Inflammatory macrophage treated with lipopolysaccharide for 1 hour (primary cell): ENCODE results near the gene NPIPB6.
A peak's percentile ranks its signal among the peaks of the same experiment; 100 is the strongest.
"Not testable (repeated sequence)": the region's sequence is repeated elsewhere in the genome, so short reads cannot be mapped to it uniquely, and the experiment has no call there.

Source experiments
- DNase-seq, 2 donors: peaks; one replicate each; pipeline ENCODE4 v3.0.0-alpha.2; 2020 to 2022

The NPIPB6 gene

DNA sequence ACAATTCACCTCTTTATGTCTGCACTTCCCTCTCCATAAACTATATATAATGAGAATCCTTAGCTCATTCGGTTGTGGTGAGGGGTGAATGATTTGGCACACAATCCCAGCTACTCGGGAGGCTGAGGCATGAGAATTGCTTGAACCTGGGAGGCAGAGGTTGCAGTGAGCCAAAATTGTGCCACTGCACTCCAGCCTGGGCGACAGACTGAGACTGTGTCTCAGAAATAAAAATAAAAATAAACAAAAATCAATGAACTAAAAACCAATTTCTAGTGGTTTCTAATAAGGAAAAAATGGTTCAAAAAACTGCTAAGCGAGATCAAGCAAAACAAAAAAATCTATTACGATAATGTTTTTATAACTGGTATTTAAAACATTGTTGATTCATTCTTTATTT, at the start of gene NPIPB6:
Gene NPIPB6, minus strand, starts transcription at position 101 of the 400 bp plus-strand sequence. CDS start 686 bp downstream, outside the sequence.
- DNase-seq = not testable (repeated sequence)

GRCh38 chr16:28403220-28404072, 40.1 kb upstream of the NPIPB6 start, which contains the start of gene EIF3CL:
Gene EIF3CL, minus strand, starts transcription at chr16:28403841. Its CDS starts 223 bp downstream, at chr16:28403618.
- not testable (repeated sequence) for DNase-seq

- DNase-seq = not testable (repeated sequence)
These were observed 28.7 kb upstream of the NPIPB6 start for GRCh38 chr16:28392054-28392453.

DNA sequence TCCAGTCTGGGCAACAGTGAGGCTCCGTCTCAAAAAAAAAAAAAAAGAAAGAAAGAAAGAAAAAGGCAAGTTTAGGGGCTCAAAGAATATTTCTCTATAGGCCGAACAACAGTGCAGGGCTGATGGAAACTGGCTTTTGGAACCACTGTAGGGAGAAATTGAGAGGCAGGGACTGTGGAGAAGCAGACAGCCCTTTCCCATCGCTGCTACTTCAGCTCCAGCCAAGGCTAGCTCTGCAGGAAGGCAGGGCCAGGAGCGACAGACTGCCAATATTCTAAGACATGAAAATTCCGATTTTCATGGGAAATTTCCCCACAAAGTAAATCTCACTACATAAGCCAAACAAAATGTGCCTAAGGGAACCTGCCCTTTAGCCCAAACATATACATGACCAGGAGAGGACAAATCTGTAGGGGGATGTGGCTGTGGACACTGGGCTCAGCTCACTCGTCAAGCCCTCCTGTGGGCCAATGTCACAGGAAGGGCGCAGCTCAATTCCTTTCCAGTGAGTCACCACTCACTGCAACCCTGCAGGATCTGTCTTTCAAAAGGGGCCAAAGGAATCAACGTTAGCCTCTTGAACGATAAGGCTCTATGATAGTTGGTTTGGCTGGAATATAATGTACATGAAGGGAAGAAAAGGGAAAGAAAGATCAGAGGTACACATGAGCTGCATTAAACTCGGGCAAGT, 19.0 kb upstream of the NPIPB6 start:
- not testable (repeated sequence) for DNase-seq

GRCh38 chr16:28377822-28378221, 14.5 kb upstream of the NPIPB6 start:
- not testable (repeated sequence) for DNase-seq

GRCh38 chr16:28377108-28377625, 13.9 kb upstream of the NPIPB6 start:
- not testable (repeated sequence) for DNase-seq

DNA sequence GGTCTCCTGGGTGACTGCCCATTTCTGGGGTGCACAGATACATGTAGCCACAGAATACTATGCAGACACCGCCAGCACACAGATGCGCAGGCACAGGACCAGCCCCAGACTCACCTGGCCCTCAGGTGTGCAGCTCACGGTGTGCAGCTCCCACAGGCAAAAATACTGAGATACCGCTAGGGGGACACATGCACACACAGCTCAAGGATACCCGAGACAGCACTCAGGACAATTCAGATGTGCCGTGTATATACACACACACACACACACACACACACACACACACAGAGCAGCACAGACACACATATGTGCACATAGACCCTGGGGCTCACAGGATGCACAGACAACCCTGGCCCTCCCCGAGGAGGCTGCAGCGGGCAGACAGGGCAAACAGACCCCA, 11.8 kb upstream of the NPIPB6 start:
- DNase-seq = not testable (repeated sequence)

DNA sequence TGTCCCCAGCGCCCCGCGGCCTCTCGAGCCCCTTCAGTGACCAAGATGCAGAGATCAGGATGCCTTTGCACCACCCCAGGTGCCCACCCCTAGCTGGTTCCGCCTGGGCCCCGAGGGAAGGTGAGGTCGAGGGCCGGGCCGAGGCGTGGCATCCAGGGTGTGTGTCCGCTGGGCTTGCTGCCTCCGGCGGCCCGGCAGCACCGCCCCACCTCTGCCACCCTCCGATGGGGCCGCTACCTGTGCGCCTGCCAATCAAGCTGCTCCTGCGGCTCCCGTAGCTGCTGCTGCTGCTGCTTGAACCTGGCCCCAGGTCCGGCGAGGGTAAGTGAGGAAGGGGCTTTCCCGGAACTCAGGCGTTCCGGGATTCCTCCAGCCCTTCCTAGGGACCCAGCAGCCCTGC, 11.0 kb upstream of the NPIPB6 start:
- DNase-seq = not testable (repeated sequence)

DNA sequence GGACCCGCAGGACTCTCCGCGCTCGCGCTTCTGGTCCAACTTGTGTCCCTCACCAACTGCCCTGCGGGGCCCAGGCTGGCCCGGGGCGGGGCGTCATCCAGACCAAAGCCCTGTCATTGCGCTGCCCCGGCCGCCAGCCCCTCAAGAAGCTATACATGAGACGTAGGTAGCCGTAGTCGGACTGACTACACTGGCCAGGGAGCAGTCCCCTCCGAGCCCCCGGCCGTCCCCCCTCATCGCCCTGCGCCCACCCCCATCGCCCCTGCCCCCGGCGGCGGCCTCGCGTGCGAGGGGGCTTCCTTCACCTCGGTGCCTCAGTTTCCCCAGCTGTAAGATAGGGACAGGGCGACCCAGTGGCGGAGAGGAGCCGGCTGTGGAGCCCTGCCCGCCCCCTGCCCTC, 4.6 kb upstream of the NPIPB6 start:
- not testable (repeated sequence) for DNase-seq

GRCh38 chr16:28364268-28365173, 1.2 kb upstream of the NPIPB6 start:
- DNase-seq = not testable (repeated sequence)

DNA sequence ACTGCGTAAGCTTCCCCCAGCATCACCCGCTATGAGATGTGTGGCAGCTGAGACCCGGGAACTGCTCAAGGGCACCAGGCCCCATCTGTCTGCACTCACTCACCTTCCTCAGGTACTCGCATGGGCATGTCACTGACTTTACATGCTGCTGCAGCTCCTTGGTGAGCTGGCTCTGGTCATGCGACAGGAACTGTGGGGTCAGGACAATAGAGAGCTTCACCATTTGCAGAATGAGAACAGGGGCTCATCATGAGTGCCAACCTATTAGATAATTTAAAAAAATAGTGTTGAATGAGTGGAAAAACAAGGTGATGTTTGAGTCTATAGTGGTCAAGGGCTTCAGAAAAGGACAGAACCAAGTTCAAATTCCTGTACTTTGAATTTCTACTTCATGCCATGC, 708 bp downstream of the NPIPB6 start:
- not testable (repeated sequence) for DNase-seq

DNA sequence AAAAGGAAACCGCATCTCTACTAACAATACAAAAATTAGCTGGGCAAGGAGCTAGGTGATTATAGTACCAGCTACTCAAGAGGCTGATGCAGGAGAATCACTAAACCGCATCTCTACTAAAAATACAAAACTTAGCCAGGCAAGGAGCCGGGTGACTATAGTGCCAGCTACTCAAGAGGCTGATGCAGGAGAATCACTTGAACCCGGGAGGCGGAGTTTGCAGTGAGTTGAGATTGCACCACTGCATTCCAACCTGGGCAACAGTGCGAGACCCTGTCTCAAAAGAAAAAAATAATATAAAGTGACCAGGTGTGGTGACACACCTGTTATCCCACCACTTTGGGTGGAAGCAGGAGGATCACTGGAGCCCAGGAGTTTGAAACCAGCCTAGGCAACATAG, 25.1 kb downstream of the NPIPB6 start:
- not testable (repeated sequence) for DNase-seq

GRCh38 chr16:28336940-28337710, 26.2 kb downstream of the NPIPB6 start:
- DNase-seq = not testable (repeated sequence)

GRCh38 chr16:28335678-28336077, 27.6 kb downstream of the NPIPB6 start:
- not testable (repeated sequence) for DNase-seq

DNA sequence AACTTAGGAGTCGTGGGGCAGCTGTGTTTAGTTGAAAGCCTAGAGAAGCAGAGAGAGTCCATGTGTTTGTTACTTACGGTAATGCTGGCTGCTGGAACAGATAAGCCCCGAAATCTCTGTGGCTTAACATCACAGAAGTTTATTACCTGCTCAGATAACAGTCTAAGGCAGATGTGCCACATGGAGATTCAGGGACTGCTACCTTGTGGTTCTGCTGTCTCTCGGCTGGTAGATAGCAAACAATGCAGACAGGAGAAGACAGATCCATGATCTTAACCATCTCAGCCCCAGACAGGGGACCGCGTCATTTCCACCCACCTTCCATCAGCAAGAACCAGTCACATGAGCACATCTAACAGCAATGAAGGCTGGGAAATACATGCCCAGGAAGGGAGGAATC, 30.7 kb downstream of the NPIPB6 start:
- DNase-seq = not testable (repeated sequence)

- DNase-seq = not testable (repeated sequence)
These were observed 32.3 kb downstream of the NPIPB6 start for GRCh38 chr16:28330981-28331380.

- DNase-seq = not testable (repeated sequence)
These were observed 33.1 kb downstream of the NPIPB6 start for GRCh38 chr16:28330232-28330631.

GRCh38 chr16:28326881-28327610, 36.3 kb downstream of the NPIPB6 start:
- peak; percentile 44 to 71 for DNase-seq

DNA sequence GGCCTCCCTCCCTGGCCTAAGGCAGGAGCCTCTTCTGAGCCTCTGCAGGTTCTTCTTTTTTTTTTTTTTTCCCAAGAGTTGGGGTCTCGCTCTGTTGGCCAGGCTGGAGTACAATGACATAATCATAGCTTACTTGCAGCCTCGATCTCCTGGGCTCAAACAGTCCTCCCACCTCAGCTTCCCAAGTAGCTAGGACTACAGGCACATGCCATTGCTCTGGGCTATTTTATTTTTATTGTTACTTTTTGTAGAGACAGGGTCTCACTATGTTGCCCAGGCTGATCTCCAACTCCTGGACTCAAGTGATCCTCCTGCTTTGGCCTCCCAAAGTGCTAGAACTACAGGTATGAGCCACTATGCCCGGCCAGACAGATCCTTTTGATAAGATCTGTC, 38.4 kb downstream of the NPIPB6 start:
- no peak for DNase-seq

DNA sequence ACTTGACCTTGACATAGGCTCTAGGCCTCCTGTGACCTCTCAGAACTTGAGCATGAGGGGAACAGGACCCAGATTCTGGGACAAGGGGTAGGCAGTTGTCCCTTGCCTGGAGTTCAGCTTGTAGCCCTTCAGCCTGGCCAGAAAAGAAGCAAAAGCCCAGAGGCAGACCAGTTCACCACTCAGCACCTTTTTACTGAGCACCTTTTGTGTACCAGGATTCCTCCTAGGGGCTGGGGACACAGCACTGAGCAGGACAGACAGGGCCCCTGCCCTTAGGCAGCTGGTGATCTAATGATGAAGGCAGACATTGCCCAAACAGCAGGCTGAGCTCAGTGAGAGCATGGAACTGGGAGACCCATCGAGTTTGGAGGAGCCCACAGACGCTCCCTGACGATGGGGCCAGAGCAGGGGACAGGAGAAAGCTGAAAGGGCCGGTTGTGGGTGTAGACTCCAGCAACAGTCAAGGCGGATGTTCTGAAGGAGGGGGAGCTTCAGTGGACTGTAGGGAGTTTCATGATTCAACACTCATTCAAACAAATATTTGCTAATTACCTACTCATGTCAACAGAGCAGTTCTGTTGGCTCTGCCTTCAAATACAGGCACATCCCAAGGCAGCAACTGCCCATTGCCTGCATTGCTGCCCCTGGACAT, 38.9 kb downstream of the NPIPB6 start:
- no peak for DNase-seq
